SK-N-SH (cell line): Measurements from ENCODE around the gene ZNG1F. TPM values are rescaled to one million over a fixed set of nuclear protein-coding genes. Genes with fewer than 3 reads are reported as not detected.
"Not testable (repeated sequence)": the region's sequence is repeated elsewhere in the genome, so short reads cannot be mapped to it uniquely, and the experiment has no call there.

Experiments used
- CTCF ChIA-PET: fragments of 300-600, 350-600 bp; formaldehyde crosslinking; extraction: SDS; loops from one replicate; lab custom pipeline; 2021; lab: Yijun Ruan, JAX
- POLR2A ChIA-PET: fragments of 350-600 bp; sonication (Branson Sonifier 250); formaldehyde crosslinking; extraction: SDS; loops from one replicate; lab custom pipeline; 2020; ENCODE audit warnings: antibody characterized with exemption, inconsistent platforms; lab: Yijun Ruan, JAX
- DNase-seq: peaks from one replicate; pipeline ENCODE4 v3.0.0; 2012
- H2AFZ ChIP-seq: fragments of 200-600 bp; sonication (generic); 2 replicates; pipeline ENCODE4 v1.8.1; 2016; ENCODE audit warnings: antibody characterized with exemption, mild to moderate bottlenecking, low read depth
- H3F3A ChIP-seq: fragments of 200-600 bp; sonication (generic); replicated peaks from 2 replicates; pipeline ENCODE3; 2016; ENCODE audit warnings: antibody characterized with exemption, mild to moderate bottlenecking; ENCODE audit not compliant: insufficient read depth
- H3K27ac ChIP-seq, 2 experiments: fragments of 200-500 bp in 1 of 2; fragments of 200-600 bp in 1 of 2; sonication (Bioruptor generic) in 1 of 2; sonication (generic), shearing (Covaris generic) in 1 of 2; 2 replicates each; pipeline versions ENCODE4 v1.5.1 to v1.6.1; 2014 to 2016; ENCODE audit warnings: low read depth in 2 of 2, inconsistent platforms in 1 of 2, low read length in 1 of 2, mild to moderate bottlenecking in 1 of 2, mixed read lengths in 1 of 2
- H3K27me3 ChIP-seq: fragments of 200-600 bp; sonication (generic), shearing (Covaris generic); 2 replicates; pipeline ENCODE4 v1.6.1; 2016; ENCODE audit warnings: mixed run types; ENCODE audit not compliant: insufficient read depth
- H3K36me3 ChIP-seq, 2 experiments: fragments of 200-500 bp in 1 of 2; fragments of 200-600 bp in 1 of 2; sonication (Bioruptor generic) in 1 of 2; sonication (generic) in 1 of 2; replicated peaks in 1 of 2; 2 replicates each; pipeline versions ENCODE3 to v1.5.1; 2014 to 2016; ENCODE audit warnings: low read length in 1 of 2, mild to moderate bottlenecking in 1 of 2; ENCODE audit not compliant: insufficient read depth in 2 of 2, control insufficient read depth in 1 of 2
- H3K4me1 ChIP-seq, 2 experiments: fragments of 200-500 bp in 1 of 2; fragments of 200-600 bp in 1 of 2; sonication (Bioruptor generic) in 1 of 2; sonication (generic), shearing (Covaris generic) in 1 of 2; 2 replicates each; pipeline versions ENCODE4 v1.5.1 to v1.6.1; 2014 to 2016; ENCODE audit warnings: low read depth in 1 of 2, low read length in 1 of 2, mixed run types in 1 of 2; ENCODE audit not compliant: insufficient read depth in 2 of 2, control insufficient read depth in 1 of 2
- H3K4me2 ChIP-seq: fragments of 200-600 bp; sonication (generic), shearing (Covaris generic); 2 replicates; pipeline ENCODE4 v1.6.1; 2017; ENCODE audit warnings: mixed run types
- H3K4me3 ChIP-seq, 2 experiments: fragments of 200-500 bp in 1 of 2; fragments of 200-600 bp in 1 of 2; sonication (Bioruptor generic) in 1 of 2; sonication (generic), shearing (Covaris generic) in 1 of 2; 2 replicates each; pipeline versions ENCODE4 v1.5.1 to v1.8.1; 2014 to 2016; ENCODE audit warnings: low read depth in 2 of 2, inconsistent platforms in 1 of 2, low read length in 1 of 2, mild to moderate bottlenecking in 1 of 2, mixed read lengths in 1 of 2, moderate library complexity in 1 of 2
- H3K79me2 ChIP-seq: fragments of 200-600 bp; sonication (generic); 2 replicates; pipeline ENCODE4 v1.8.1; 2017; ENCODE audit warnings: mild to moderate bottlenecking; ENCODE audit not compliant: insufficient read depth
- H3K9ac ChIP-seq: fragments of 200-600 bp; sonication (generic); 2 replicates; pipeline ENCODE4 v1.6.1; 2017; ENCODE audit warnings: mixed run types
- H3K9me2 ChIP-seq: fragments of 200-600 bp; sonication (generic); 2 replicates; pipeline ENCODE4 v1.6.1; 2017; ENCODE audit warnings: mixed run types
- H3K9me3 ChIP-seq: fragments of 200-600 bp; sonication (generic); 2 replicates; pipeline ENCODE4 v1.6.1; 2017; ENCODE audit warnings: mixed run types, mild to moderate bottlenecking, moderate library complexity
- H4K20me1 ChIP-seq: fragments of 200-600 bp; sonication (generic); 2 replicates; pipeline ENCODE4 v1.6.1; 2017; ENCODE audit warnings: mild to moderate bottlenecking, mixed run types; ENCODE audit not compliant: insufficient read depth
- WGBS: methylation state at CpG from one replicate; pipeline ENCODE4 v1.1.6; 2017; ENCODE audit warnings: low lambda C conversion rate; 5-methylcytosine and 5-hydroxymethylcytosine counted together
- polyA plus RNA-seq, 3 experiments: library from polyadenylated mRNA; depleted of rRNA; stranded (reverse); fragments of >200 nt; gene quantifications; 2 replicates each; pipeline ENCODE4 v1.2.3, GENCODE V29; 2012

ZNG1F gene
- polyA plus RNA-seq, 1 of the 3 experiments (the other 2 are of a cell fraction), result 12.5 TPM

GRCh38 chr9:41123812-41124211, 65.3 kb downstream of the ZNG1F start:
- H3K27ac ChIP-seq, H2AFZ ChIP-seq, DNase-seq, H3K27me3 ChIP-seq, POLR2A ChIA-PET, CTCF ChIA-PET, H3K9ac ChIP-seq, H3K9me2 ChIP-seq, H3F3A ChIP-seq, H3K4me1 ChIP-seq, H3K79me2 ChIP-seq, H3K4me2 ChIP-seq, H3K36me3 ChIP-seq, H4K20me1 ChIP-seq, H3K9me3 ChIP-seq, H3K4me3 ChIP-seq: not testable (repeated sequence)
- WGBS, result 18% methylated on average over 12 of the region's 33 CpGs

DNA sequence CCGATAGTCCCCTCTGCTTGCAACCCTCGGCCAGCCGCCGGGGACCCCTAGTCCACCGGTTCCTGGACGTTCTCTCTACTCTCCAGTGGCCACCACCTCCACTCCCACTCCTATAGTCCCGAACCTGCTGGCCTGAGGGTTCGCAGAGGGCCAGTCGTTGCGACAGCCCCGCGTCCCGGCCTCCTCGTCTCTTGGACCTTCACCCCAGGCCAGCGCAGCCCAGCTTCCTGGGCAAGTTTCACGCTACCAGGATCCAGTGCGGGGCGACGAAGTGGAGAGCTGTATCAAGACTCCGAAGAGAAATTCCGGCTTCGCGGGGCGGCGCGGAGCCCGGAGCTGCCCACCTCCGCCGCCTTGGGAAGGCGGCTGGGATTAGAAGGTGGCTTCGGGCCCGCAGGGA, 65.7 kb downstream of the ZNG1F start:
- DNase-seq, H3K27ac ChIP-seq, H3K9me3 ChIP-seq, H3K27me3 ChIP-seq, H3F3A ChIP-seq, H3K9me2 ChIP-seq, H3K79me2 ChIP-seq, H2AFZ ChIP-seq, H3K36me3 ChIP-seq, H3K4me1 ChIP-seq, H3K4me3 ChIP-seq, POLR2A ChIA-PET, H3K4me2 ChIP-seq, H3K9ac ChIP-seq, CTCF ChIA-PET, H4K20me1 ChIP-seq: not testable (repeated sequence)
- no CpG with 5 or more reads among the region's 32 CpGs for WGBS

DNA sequence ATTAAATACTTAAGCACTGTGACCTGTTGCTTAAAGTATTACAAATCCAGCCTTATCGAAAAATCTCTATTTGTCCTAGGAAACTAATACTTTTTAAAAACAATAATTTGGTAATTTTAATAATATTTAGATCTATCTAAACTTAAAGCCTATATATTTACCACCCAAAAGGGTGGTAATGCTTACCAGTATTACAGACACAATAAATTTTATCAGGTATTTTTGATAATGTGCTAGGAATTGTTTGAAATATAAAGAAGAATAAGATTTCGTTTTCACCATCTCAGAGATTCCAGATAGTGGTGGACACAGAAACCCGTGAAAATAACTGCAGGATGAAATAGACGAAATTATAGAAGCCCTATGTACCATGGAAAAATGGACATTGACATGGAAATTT, 68.4 kb downstream of the ZNG1F start:
- H4K20me1 ChIP-seq, H3K4me1 ChIP-seq, H2AFZ ChIP-seq, H3K9me3 ChIP-seq, H3K9ac ChIP-seq, H3K36me3 ChIP-seq, H3K27ac ChIP-seq, H3F3A ChIP-seq, H3K4me3 ChIP-seq, H3K79me2 ChIP-seq, H3K9me2 ChIP-seq, POLR2A ChIA-PET, DNase-seq, H3K27me3 ChIP-seq, CTCF ChIA-PET, H3K4me2 ChIP-seq: not testable (repeated sequence)
- 0% methylated on average over 2 of the region's 4 CpGs for WGBS

GRCh38 chr9:41119719-41120118, 69.4 kb downstream of the ZNG1F start:
- DNase-seq, H2AFZ ChIP-seq, H3K27me3 ChIP-seq, H3K4me3 ChIP-seq, POLR2A ChIA-PET, H3K9me2 ChIP-seq, H3K4me2 ChIP-seq, H3K9me3 ChIP-seq, CTCF ChIA-PET, H3K27ac ChIP-seq, H3K79me2 ChIP-seq, H3K36me3 ChIP-seq, H4K20me1 ChIP-seq, H3K4me1 ChIP-seq, H3K9ac ChIP-seq, H3F3A ChIP-seq: not testable (repeated sequence)
- WGBS, result no CpG with 5 or more reads among the region's 5 CpGs

GRCh38 chr9:41119311-41119710, 69.8 kb downstream of the ZNG1F start:
- 6% methylated on average over 7 of the region's 7 CpGs for WGBS
- H3K27me3 ChIP-seq, H3K9me3 ChIP-seq, H3K9me2 ChIP-seq, H3K4me1 ChIP-seq, DNase-seq, H3K27ac ChIP-seq, H4K20me1 ChIP-seq, H3F3A ChIP-seq, POLR2A ChIA-PET, H3K79me2 ChIP-seq, CTCF ChIA-PET, H3K36me3 ChIP-seq, H3K4me3 ChIP-seq, H3K4me2 ChIP-seq, H3K9ac ChIP-seq, H2AFZ ChIP-seq: not testable (repeated sequence)

- H3K9me3 ChIP-seq, POLR2A ChIA-PET, H3F3A ChIP-seq, H3K27ac ChIP-seq, DNase-seq, H3K9ac ChIP-seq, H3K4me1 ChIP-seq, H3K4me3 ChIP-seq, H4K20me1 ChIP-seq, H3K79me2 ChIP-seq, H3K4me2 ChIP-seq, H3K9me2 ChIP-seq, H2AFZ ChIP-seq, CTCF ChIA-PET, H3K27me3 ChIP-seq, H3K36me3 ChIP-seq: not testable (repeated sequence)
- WGBS, result 55% methylated on average over 11 of the region's 14 CpGs
Measured at GRCh38 chr9:41113348-41113747, 75.8 kb downstream of the ZNG1F start.

GRCh38 chr9:41111414-41111813, 77.7 kb downstream of the ZNG1F start:
- H3K27me3 ChIP-seq, H3K4me1 ChIP-seq, H3K4me3 ChIP-seq, H3K9me2 ChIP-seq, H4K20me1 ChIP-seq, H3K36me3 ChIP-seq, H3K9me3 ChIP-seq, H3K79me2 ChIP-seq, H3K4me2 ChIP-seq, H3K27ac ChIP-seq, H3K9ac ChIP-seq, H3F3A ChIP-seq, DNase-seq, CTCF ChIA-PET, POLR2A ChIA-PET, H2AFZ ChIP-seq: not testable (repeated sequence)
- 73% methylated on average over 12 of the region's 12 CpGs for WGBS
